H1 (cell line): Measurements from ENCODE around the gene SCARB2. TPM values are rescaled to one million over a fixed set of nuclear protein-coding genes. Genes with fewer than 3 reads are reported as not detected.

Experiments used
- CTCF ChIA-PET: fragments of 300-600 bp; sonication (Branson Sonifier 250); formaldehyde crosslinking; loops from one replicate; lab custom pipeline; 2021; ENCODE audit not compliant: partially characterized antibody; lab: Charles Lee
- POLR2A ChIA-PET: fragments of 300-600 bp; sonication (Branson Sonifier 250); formaldehyde crosslinking; loops from one replicate; lab custom pipeline; 2021; ENCODE audit warnings: inconsistent platforms; ENCODE audit not compliant: partially characterized antibody; lab: Charles Lee
- DNase-seq, 2 experiments: peaks; one replicate each; pipeline versions ENCODE4 v3.0.0 to v3.0.0-alpha.2; 2010 to 2022; ENCODE audit warnings: low spot score in 2 of 2, low read depth in 1 of 2, mixed read lengths in 1 of 2
- FAIRE-seq: peaks from 2 replicates; lab custom pipeline; 2011; peaks lifted over from hg19 to GRCh38; lab: Jason Lieb, UNC
- H2AFZ ChIP-seq: 2 replicates; pipeline ENCODE4 v1.8.1; 2012; ENCODE audit warnings: low read length, inconsistent platforms
- H2AK5ac ChIP-seq: 2 replicates; pipeline ENCODE4 v1.6.1; 2013; ENCODE audit warnings: low read depth, low read length
- H2BK120ac ChIP-seq: replicated peaks from 2 replicates; pipeline ENCODE3; 2013; ENCODE audit warnings: low read depth, low read length, inconsistent platforms
- H2BK12ac ChIP-seq: 2 replicates; pipeline ENCODE4 v1.6.1; 2013; ENCODE audit warnings: low read depth, low read length
- H2BK15ac ChIP-seq: 2 replicates; pipeline ENCODE4 v1.6.1; 2013; ENCODE audit warnings: low read length
- H2BK20ac ChIP-seq: 2 replicates; pipeline ENCODE4 v1.6.1; 2013; ENCODE audit warnings: low read length
- H2BK5ac ChIP-seq: 2 replicates; pipeline ENCODE4 v1.6.1; 2013; ENCODE audit warnings: low read depth, low read length
- H3K14ac ChIP-seq: 2 replicates; pipeline ENCODE4 v1.6.1; 2013; ENCODE audit warnings: inconsistent platforms; ENCODE audit not compliant: insufficient read length
- H3K18ac ChIP-seq: 2 replicates; pipeline ENCODE4 v1.6.1; 2013; ENCODE audit warnings: low read length; ENCODE audit errors: extremely low read depth
- H3K23ac ChIP-seq: 2 replicates; pipeline ENCODE4 v1.6.1; 2013; ENCODE audit warnings: inconsistent platforms; ENCODE audit not compliant: insufficient read length
- H3K23me2 ChIP-seq: 2 replicates; pipeline ENCODE4 v1.6.1; 2013; ENCODE audit warnings: low read depth, low read length
- H3K27ac ChIP-seq: 2 replicates; pipeline ENCODE4 v1.6.1; 2011; ENCODE audit warnings: low read depth, low read length, inconsistent platforms
- H3K27me3 ChIP-seq, 4 experiments: replicated peaks in 1 of 4; 1 replicate in 1 of 4; 2 replicates in 3 of 4; pipeline versions ENCODE4 v1.6.1 to v1.8.1; 2011 to 2013; ENCODE audit warnings: low read length in 3 of 4, mild to moderate bottlenecking in 3 of 4, inconsistent platforms in 2 of 4, mixed read lengths in 2 of 4, moderate library complexity in 1 of 4; ENCODE audit not compliant: control insufficient read depth in 3 of 4, insufficient read depth in 3 of 4; ENCODE audit errors: extremely low read depth in 1 of 4
- H3K36me3 ChIP-seq, 4 experiments: 2 replicates each; pipeline versions ENCODE4 v1.6.1 to v1.8.1; 2011 to 2013; ENCODE audit warnings: mild to moderate bottlenecking in 4 of 4, low read length in 3 of 4, moderate library complexity in 2 of 4, control low read depth in 1 of 4, inconsistent platforms in 1 of 4; ENCODE audit not compliant: insufficient read depth in 4 of 4, control insufficient read depth in 2 of 4
- H3K4ac ChIP-seq: replicated peaks from 2 replicates; pipeline ENCODE3; 2013; ENCODE audit warnings: low read length, low read depth, mixed read lengths, inconsistent platforms; ENCODE audit not compliant: insufficient read length
- H3K4me1 ChIP-seq, 4 experiments: replicated peaks in 1 of 4; 1 replicate in 1 of 4; 2 replicates in 3 of 4; pipeline versions ENCODE4 v1.6.1 to v1.8.1; 2011 to 2013; ENCODE audit warnings: low read length in 3 of 4, inconsistent platforms in 2 of 4, mixed read lengths in 1 of 4; ENCODE audit not compliant: insufficient read depth in 4 of 4, control insufficient read depth in 3 of 4
- H3K4me2 ChIP-seq, 2 experiments: 2 replicates each; pipeline versions ENCODE4 v1.6.1 to v1.8.1; 2011 to 2013; ENCODE audit warnings: low read depth in 2 of 2, low read length in 2 of 2, control low read depth in 1 of 2, inconsistent platforms in 1 of 2, mild to moderate bottlenecking in 1 of 2; ENCODE audit not compliant: insufficient read depth in 1 of 2
- H3K4me3 ChIP-seq, 4 experiments: fragments of 200-600, 300-600 bp in 1 of 4; sonication (generic), shearing (Covaris generic), sonication (Bioruptor Twin) in 1 of 4; 2 replicates each; pipeline versions ENCODE4 v1.5.1 to v1.8.1; 2011 to 2016; ENCODE audit warnings: low read length in 4 of 4, low read depth in 3 of 4, control low read depth in 2 of 4, inconsistent platforms in 2 of 4, mild to moderate bottlenecking in 2 of 4, mixed read lengths in 1 of 4, moderate library complexity in 1 of 4; ENCODE audit not compliant: insufficient read depth in 2 of 4; ENCODE audit errors: extremely low read depth in 1 of 4
- H3K56ac ChIP-seq: replicated peaks from 2 replicates; pipeline ENCODE3; 2013; ENCODE audit warnings: low read depth, mild to moderate bottlenecking, mixed read lengths, low read length, inconsistent platforms; ENCODE audit not compliant: insufficient read length
- H3K79me1 ChIP-seq: 2 replicates; pipeline ENCODE4 v1.6.1; 2013; ENCODE audit warnings: low read depth, low read length, control low read depth
- H3K79me2 ChIP-seq, 2 experiments: 2 replicates each; pipeline versions ENCODE4 v1.6.1 to v1.8.1; 2012 to 2013; ENCODE audit warnings: low read length in 2 of 2, mild to moderate bottlenecking in 2 of 2, inconsistent platforms in 1 of 2; ENCODE audit not compliant: insufficient read depth in 2 of 2, control insufficient read depth in 1 of 2
- H3K9ac ChIP-seq, 4 experiments: replicated peaks in 1 of 4; 1 replicate in 1 of 4; 2 replicates in 3 of 4; pipeline versions ENCODE4 v1.6.1 to v1.8.1; 2011 to 2013; ENCODE audit warnings: low read depth in 3 of 4, low read length in 3 of 4, control low read depth in 2 of 4, mild to moderate bottlenecking in 2 of 4, moderate library complexity in 2 of 4, inconsistent platforms in 1 of 4; ENCODE audit errors: extremely low read depth in 1 of 4
- H3K9me3 ChIP-seq, 2 experiments: 2 replicates each; pipeline versions ENCODE4 v1.6.1 to v1.8.1; 2012 to 2013; ENCODE audit warnings: mild to moderate bottlenecking in 2 of 2, moderate library complexity in 2 of 2, control low read depth in 1 of 2, inconsistent platforms in 1 of 2, low read depth in 1 of 2, low read length in 1 of 2, mixed read lengths in 1 of 2; ENCODE audit not compliant: insufficient read depth in 2 of 2
- H4K20me1 ChIP-seq, 2 experiments: replicated peaks in 1 of 2; 2 replicates each; pipeline versions ENCODE3 to v1.8.1; 2011 to 2013; ENCODE audit warnings: inconsistent platforms in 2 of 2, low read length in 2 of 2, mild to moderate bottlenecking in 1 of 2; ENCODE audit not compliant: insufficient read depth in 2 of 2, control insufficient read depth in 1 of 2
- H4K5ac ChIP-seq: 2 replicates; pipeline ENCODE4 v1.6.1; 2013; ENCODE audit warnings: low read length, low read depth, mixed read lengths, inconsistent platforms; ENCODE audit not compliant: insufficient read length
- H4K8ac ChIP-seq: 2 replicates; pipeline ENCODE4 v1.8.0; 2013; ENCODE audit warnings: mild to moderate bottlenecking, moderate library complexity, low read length, inconsistent platforms; ENCODE audit not compliant: insufficient read depth; ENCODE audit errors: extremely low read depth
- H4K91ac ChIP-seq: replicated peaks from 2 replicates; pipeline ENCODE3; 2013; ENCODE audit warnings: low read length, mixed read lengths, inconsistent platforms; ENCODE audit not compliant: insufficient read length
- GTF2F1 ChIP-seq: IDR thresholded peaks from 2 replicates; pipeline ENCODE4 v1.6.1; 2012; ENCODE audit warnings: low read depth, low read length, improper control_type of control experiment, borderline replicate concordance
- HDAC6 ChIP-seq: IDR thresholded peaks from one replicate; pipeline ENCODE4 v1.7.1; 2012; ENCODE audit warnings: low read depth, mild to moderate bottlenecking, inconsistent platforms, low read length, moderate library complexity
- NANOG ChIP-seq: IDR thresholded peaks from 2 replicates; pipeline ENCODE4 v1.6.1; 2011; ENCODE audit warnings: low read length, low read depth, mild to moderate bottlenecking, inconsistent platforms; ENCODE audit not compliant: insufficient read depth, poor library complexity, severe bottlenecking
- RFX5 ChIP-seq: IDR thresholded peaks from 2 replicates; pipeline ENCODE4 v1.6.1; 2011; ENCODE audit warnings: low read depth, low read length, improper control_type of control experiment, borderline replicate concordance
- RNF2 ChIP-seq: fragments of 200-900, 300-1000 bp; sonication (generic); IDR thresholded peaks from 2 replicates; pipeline ENCODE4 v1.7.1; 2016; ENCODE audit warnings: borderline replicate concordance, low read depth, mild to moderate bottlenecking, antibody characterized with exemption, low read length; ENCODE audit not compliant: poor library complexity, severe bottlenecking; ENCODE audit errors: missing control alignments
- RXRA ChIP-seq: IDR thresholded peaks from 2 replicates; pipeline ENCODE4 v1.6.1; 2011; ENCODE audit warnings: low read depth, mild to moderate bottlenecking, low read length, moderate library complexity; ENCODE audit not compliant: insufficient read depth
- SAP30 ChIP-seq: fragments of 300-600 bp; sonication (generic); IDR thresholded peaks from 2 replicates; pipeline ENCODE4 v1.7.1; 2012; ENCODE audit warnings: low read length, moderate library complexity, mild to moderate bottlenecking, inconsistent platforms; ENCODE audit not compliant: insufficient read depth, insufficient replicate concordance
- ZNF274 ChIP-seq: IDR thresholded peaks from 2 replicates; pipeline ENCODE4 v1.7.0; 2012; ENCODE audit warnings: low read length, borderline replicate concordance; ENCODE audit errors: extremely low read depth
- WGBS, 2 experiments: shearing (Covaris generic) in 1 of 2; methylation state at CpG; one replicate each; pipeline versions ENCODE4 v1.1.6 to v1.1.7; 2013 to 2015; ENCODE audit warnings: low lambda C conversion rate in 2 of 2, mixed read lengths in 2 of 2, inconsistent platforms in 1 of 2, low coverage in 1 of 2, missing lambda C conversion rate in 1 of 2; ENCODE audit not compliant: insufficient replicate concordance in 2 of 2, insufficient coverage in 1 of 2, insufficient read length in 1 of 2; ENCODE audit errors: extremely low coverage in 1 of 2, missing lambda C conversion rate in 1 of 2; 5-methylcytosine and 5-hydroxymethylcytosine counted together
- polyA plus RNA-seq, 7 experiments: library from polyadenylated mRNA; depleted of rRNA in 3 of 7; stranded (reverse) in 5 of 7; unstranded in 2 of 7; fragments of >200 nt in 5 of 7; fragments of 200-250 nt in 2 of 7; gene quantifications; 1 replicate in 5 of 7; 2 replicates in 1 of 7; 4 replicates in 1 of 7; pipeline versions ENCODE4 v1.2.1 to v1.2.3, GENCODE V29; 2011 to 2013; ENCODE audit warnings: missing spikeins in 2 of 7, mixed read lengths in 2 of 7
- total RNA-seq: library from RNA; stranded (reverse); fragmentation: NEBNext Ultra II Directional; extraction: Animal tissue kit (Norgen Biotek cat#: 25700); gene quantifications from 2 replicates; pipeline ENCODE4 v1.2.1, GENCODE V29; 2021

The SCARB2 gene
- total and polyA plus RNA-seq, 2 of the 8 experiments (the other 6 are each of a cell fraction or from before 2014, with no cell fraction given), result 18.5 to 35.7 TPM

GRCh38 chr4:76196376-76196775 is 17.2 kb downstream of the SCARB2 start:
- Histone ChIP-seq H3K4me3 (no peak overlapping the region), H3K14ac (no peak overlapping the region), H3K9ac (no peak overlapping the region), H2BK5ac (no peak overlapping the region), H4K20me1 (no peaks in the 10 kb centered on the region), H2AFZ (no peak overlapping the region), H3K27me3 (no peaks in the 10 kb centered on the region), H2BK15ac (no peak overlapping the region), H2BK12ac (no peak overlapping the region), H3K79me1 (0 out of 2 replicates have a peak, but pooled peaks cover 5% of the 10 kb centered on the region), H2BK120ac (no peak overlapping the region), H2BK20ac (no peak overlapping the region), H3K4me1 (peaks cover 0 to 5% (median 0%) of the 10 kb centered on the region in 4 experiments; a peak in 1 of 7 replicates), H3K18ac (no peak overlapping the region), H3K79me2 (no peaks in the 10 kb centered on the region; a peak in 1 of 4 replicates), H3K4ac (no peak overlapping the region), H4K8ac (no peak overlapping the region), H3K27ac (no peak overlapping the region), H3K23me2 (no peaks in the 10 kb centered on the region), H4K91ac (no peak overlapping the region), H2AK5ac (no peak overlapping the region), H3K36me3 (peaks cover 0 to 28% (median 13%) of the 10 kb centered on the region in 4 experiments; a peak in 4 of 8 replicates), H3K56ac (no peak overlapping the region), H4K5ac (no peak overlapping the region), H3K23ac (no peak overlapping the region), H3K4me2 (no peak overlapping the region), H3K9me3 (peaks cover 14 to 16% of the 10 kb centered on the region in 2 experiments; a peak in 3 of 4 replicates)
- no peak for DNase-seq
- ChIA-PET CTCF (interaction anchor here (0.7 to 4.5 kb wide), 2 partner anchors 13 to 17 kb away, joined by 3 to 26 read pairs; no protein-coding TSS in a partner anchor), POLR2A (no interaction called here)
- no peak for FAIRE-seq
- WGBS, 2 experiments, result 92% methylated on average over 2 of the region's 2 CpGs; no CpG with 5 or more reads in 1 of the 2 experiments
- TF ChIP-seq RXRA (no peak), ZNF274 (no peak), RFX5 (no peak), HDAC6 (no peak), NANOG (no peak), SAP30 (no peak), RNF2 (no peak), GTF2F1 (no peak)
